Esophagus muscularis mucosa (tissue), 4 donors: ENCODE data around the gene SRXN1. TPM values are rescaled to one million over a fixed set of nuclear protein-coding genes. Genes with fewer than 3 reads are reported as not detected.

Experiments
- DNase-seq: peaks from one replicate; pipeline ENCODE4 v3.0.0-alpha.2; 2017; ENCODE audit errors: extremely low spot score
- H3K27ac ChIP-seq, 4 donors: fragments of 200-600 bp; sonication (generic); replicated peaks in 1 of 4; 1 replicate in 3 of 4; 2 replicates in 1 of 4; pipeline ENCODE4 v1.5.1; 2016 to 2019; ENCODE audit warnings: mild to moderate bottlenecking in 1 of 4
- H3K27me3 ChIP-seq, 4 donors: fragments of 200-600 bp; sonication (generic); one replicate each; pipeline versions ENCODE4 v1.5.1 to v1.6.0; 2016 to 2019
- H3K36me3 ChIP-seq, 4 donors: fragments of 200-600 bp; sonication (generic); one replicate each; pipeline ENCODE4 v1.5.1; 2016 to 2019
- H3K4me1 ChIP-seq, 4 donors: fragments of 200-600 bp; sonication (generic); one replicate each; pipeline ENCODE4 v1.5.1; 2016 to 2019
- H3K4me3 ChIP-seq, 4 donors: fragments of 200-600 bp; sonication (generic); 1 replicate in 2 of 4; 2 replicates in 2 of 4; pipeline ENCODE4 v1.5.1; 2016 to 2019; ENCODE audit warnings: mild to moderate bottlenecking in 4 of 4, moderate library complexity in 1 of 4
- H3K9me3 ChIP-seq, 4 donors: fragments of 200-600 bp; sonication (generic); 1 replicate in 3 of 4; 2 replicates in 1 of 4; pipeline ENCODE4 v1.5.1; 2016 to 2019
- CTCF ChIP-seq, 3 experiments: fragments of 200-600 bp in 2 of 3; fragments of 450-650 bp in 1 of 3; sonication (generic) in 2 of 3; IDR thresholded peaks; one replicate each; pipeline ENCODE4 v1.5.1; 2017 to 2019; ENCODE audit warnings: antibody characterized with exemption in 3 of 3, mild to moderate bottlenecking in 2 of 3, moderate library complexity in 1 of 3
- EP300 ChIP-seq: sonication (generic); formaldehyde crosslinking; IDR thresholded peaks from one replicate; pipeline ENCODE4 v1.6.1; 2017; ENCODE audit warnings: antibody characterized with exemption
- POLR2A ChIP-seq: fragments of 450-650 bp; IDR thresholded peaks from one replicate; pipeline ENCODE4 v1.6.1; 2017; ENCODE audit warnings: antibody characterized with exemption, moderate library complexity, mild to moderate bottlenecking, low read depth
- POLR2AphosphoS5 ChIP-seq, 2 donors: sonication (generic); formaldehyde crosslinking; IDR thresholded peaks; one replicate each; pipeline ENCODE4 v1.6.1; 2017; ENCODE audit warnings: antibody characterized with exemption in 2 of 2
- WGBS: methylation state at CpG from one replicate; pipeline ENCODE4 v1.1.5; 2018; 5-methylcytosine and 5-hydroxymethylcytosine counted together
- intact Hi-C: fragments of 100-400 bp; cut with DNase I; formaldehyde crosslinking; loops from one replicate; pipeline ENCODE4 v1.15.1; 2023
- total RNA-seq, 4 donors: library from RNA; depleted of rRNA; stranded (reverse); fragments of >200 nt; gene quantifications; one replicate each; pipeline versions ENCODE4 v1.1.0 to v1.2.1, GENCODE V29; 2016

Gene SRXN1
- total RNA-seq, 4 donors from 2014 or later = 37.0 to 58.2 (median 41.4) TPM

- no peak overlapping the region for H3K4me3 ChIP-seq
- intact Hi-C loops = no loop called here
- 44% methylated on average over 1 of the region's 1 CpG for WGBS
- DNase-seq = no peak
- TF ChIP-seq EP300 (no peak), POLR2A (no peak), POLR2AphosphoS5 (IDR thresholded peaks at IDR 0.05) (no peak), CTCF (IDR thresholded peaks at IDR 0.05) (no peak)
- no peak overlapping the region for H3K27ac ChIP-seq
- H3K4me1 ChIP-seq = no peaks in the 10 kb centered on the region
- no peaks in the 10 kb centered on the region for H3K9me3 ChIP-seq
- H3K27me3 ChIP-seq = peaks cover 0 to 55% (median 3%) of the 10 kb centered on the region in 4 donors
- no peaks in the 10 kb centered on the region for H3K36me3 ChIP-seq
Measured at GRCh38 chr20:692044-692443, 39.0 kb upstream of the SRXN1 start.

GRCh38 chr20:689947-690346, 36.9 kb upstream of the SRXN1 start:
- TF ChIP-seq POLR2AphosphoS5 (IDR thresholded peaks at IDR 0.05) (no peak), EP300 (no peak), POLR2A (no peak)
- no peaks in the 10 kb centered on the region for H3K9me3 ChIP-seq
- H3K27me3 ChIP-seq = peaks cover 0 to 58% (median 3%) of the 10 kb centered on the region in 4 donors
- H3K4me1 ChIP-seq = no peaks in the 10 kb centered on the region
- WGBS = 48% methylated on average over 1 of the region's 1 CpG
- H3K27ac ChIP-seq = no peak overlapping the region
- DNase-seq = no peak
- H3K4me3 ChIP-seq = no peak overlapping the region
- no peaks in the 10 kb centered on the region for H3K36me3 ChIP-seq
- intact Hi-C loops = no loop called here

- Histone ChIP-seq H3K27me3 (peaks cover 0 to 64% (median 3%) of the 10 kb centered on the region in 4 donors), H3K4me1 (no peaks in the 10 kb centered on the region), H3K9me3 (no peaks in the 10 kb centered on the region), H3K27ac (no peak overlapping the region), H3K4me3 (no peak overlapping the region), H3K36me3 (no peaks in the 10 kb centered on the region)
- WGBS = 66% methylated on average over 6 of the region's 6 CpGs
- intact Hi-C loops = no loop called here
- DNase-seq = no peak
- TF ChIP-seq POLR2A = no peak
- no peak for TF ChIP-seq EP300
- TF ChIP-seq CTCF (IDR thresholded peaks at IDR 0.05) = no peak
- no peak for TF ChIP-seq POLR2AphosphoS5 (IDR thresholded peaks at IDR 0.05)
Measured at GRCh38 chr20:689348-689747, 36.3 kb upstream of the SRXN1 start.

- Histone ChIP-seq H3K4me1 (no peaks in the 10 kb centered on the region), H3K27ac (no peak overlapping the region), H3K36me3 (no peaks in the 10 kb centered on the region), H3K27me3 (peaks cover 0 to 70% (median 3%) of the 10 kb centered on the region in 4 donors), H3K9me3 (no peaks in the 10 kb centered on the region), H3K4me3 (no peak overlapping the region)
- intact Hi-C loops = no loop called here
- TF ChIP-seq POLR2A (no peak), CTCF (IDR thresholded peaks at IDR 0.05) (no peak), EP300 (no peak), POLR2AphosphoS5 (IDR thresholded peaks at IDR 0.05) (no peak)
- 14% methylated on average over 12 of the region's 13 CpGs for WGBS
- DNase-seq = no peak
Measured at GRCh38 chr20:688809-689212, 35.8 kb upstream of the SRXN1 start.

- Histone ChIP-seq H3K9me3 (no peaks in the 10 kb centered on the region), H3K27me3 (peaks cover 0 to 82% (median 6%) of the 10 kb centered on the region in 4 donors), H3K4me1 (no peaks in the 10 kb centered on the region), H3K27ac (no peak overlapping the region), H3K36me3 (no peaks in the 10 kb centered on the region), H3K4me3 (no peak overlapping the region)
- DNase-seq = no peak
- TF ChIP-seq EP300 (no peak), POLR2A (no peak), POLR2AphosphoS5 (IDR thresholded peaks at IDR 0.05) (no peak), CTCF (IDR thresholded peaks at IDR 0.05) (no peak)
- WGBS = 61% methylated on average over 9 of the region's 9 CpGs
- intact Hi-C loops = no loop called here
Measured at GRCh38 chr20:687468-688203, 34.6 kb upstream of the SRXN1 start.
